ENCODE measurements around the gene HGFAC. TPM values are rescaled to one million over a fixed set of nuclear protein-coding genes. Genes with fewer than 3 reads are reported as not detected.

Gene HGFAC
- total RNA-seq, 1 donor from 2014 or later = not detected

GRCh38 chr4:3462321-3462789, 20.6 kb downstream of the HGFAC start:
- Histone ChIP-seq H3K27me3 (ENCODE audit: control insufficient read depth, insufficient read depth, low read length) (peaks cover 38% of the 10 kb centered on the region), H3K4me3 (ENCODE audit: low read depth, low read length) (no peak overlapping the region), H3K36me3 (ENCODE audit: control insufficient read depth, insufficient read depth, low read length) (no peaks in the 10 kb centered on the region)
- TF ChIP-seq, protein P1, sequence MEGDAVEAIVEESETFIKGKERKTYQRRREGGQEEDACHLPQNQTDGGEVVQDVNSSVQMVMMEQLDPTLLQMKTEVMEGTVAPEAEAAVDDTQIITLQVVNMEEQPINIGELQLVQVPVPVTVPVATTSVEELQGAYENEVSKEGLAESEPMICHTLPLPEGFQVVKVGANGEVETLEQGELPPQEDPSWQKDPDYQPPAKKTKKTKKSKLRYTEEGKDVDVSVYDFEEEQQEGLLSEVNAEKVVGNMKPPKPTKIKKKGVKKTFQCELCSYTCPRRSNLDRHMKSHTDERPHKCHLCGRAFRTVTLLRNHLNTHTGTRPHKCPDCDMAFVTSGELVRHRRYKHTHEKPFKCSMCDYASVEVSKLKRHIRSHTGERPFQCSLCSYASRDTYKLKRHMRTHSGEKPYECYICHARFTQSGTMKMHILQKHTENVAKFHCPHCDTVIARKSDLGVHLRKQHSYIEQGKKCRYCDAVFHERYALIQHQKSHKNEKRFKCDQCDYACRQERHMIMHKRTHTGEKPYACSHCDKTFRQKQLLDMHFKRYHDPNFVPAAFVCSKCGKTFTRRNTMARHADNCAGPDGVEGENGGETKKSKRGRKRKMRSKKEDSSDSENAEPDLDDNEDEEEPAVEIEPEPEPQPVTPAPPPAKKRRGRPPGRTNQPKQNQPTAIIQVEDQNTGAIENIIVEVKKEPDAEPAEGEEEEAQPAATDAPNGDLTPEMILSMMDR (IDR thresholded peaks at IDR 0.05; ENCODE audit: insufficient read depth, low read length, severe bottlenecking) = no peak
- FAIRE-seq = no peak
- DNase-seq (ENCODE audit: low read depth) = no peak

DNA sequence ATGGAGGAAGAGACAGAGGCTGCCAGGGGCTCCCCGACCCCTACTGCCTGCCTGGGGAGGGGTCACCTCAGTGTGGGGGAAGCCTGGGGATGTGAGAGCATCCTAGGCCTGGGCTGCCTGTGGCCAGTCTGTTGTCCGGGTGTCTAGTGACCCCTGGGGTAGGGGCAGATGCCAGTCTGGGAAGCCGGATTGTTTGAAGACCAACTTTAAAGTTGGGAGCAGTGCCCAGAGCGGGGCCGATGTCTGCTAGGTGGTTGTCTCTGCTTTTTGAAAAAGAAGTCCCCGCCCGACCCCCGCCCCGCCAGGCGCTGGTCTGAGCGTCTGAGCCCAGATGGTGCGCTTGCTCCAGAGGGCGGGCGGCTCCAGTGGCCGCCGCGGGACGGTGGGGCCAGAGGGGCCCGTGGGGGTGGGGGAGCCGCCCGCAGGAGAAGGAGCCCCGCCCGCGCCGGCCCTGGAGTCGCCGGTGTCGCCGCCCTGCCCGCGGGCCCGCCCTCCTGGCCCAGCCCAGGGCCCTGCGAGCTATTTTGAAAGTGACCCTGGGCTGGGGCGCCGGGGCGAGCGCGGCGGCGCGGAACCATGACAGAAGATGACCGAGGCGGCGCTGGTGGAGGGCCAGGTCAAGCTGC, 21.1 kb downstream of the HGFAC start, which contains the start of gene DOK7:
DOK7 (plus strand) TSS at position 517 of the 626 bp plus-strand sequence; CDS start at position 587, 70 bp downstream.
- FAIRE-seq (no peak), DNase-seq (ENCODE audit: low read depth) (no peak)
- TF ChIP-seq, protein P1 (IDR thresholded peaks at IDR 0.05; ENCODE audit: insufficient read depth, low read length, severe bottlenecking) = no peak
- no peaks in the 10 kb centered on the region for H3K36me3 ChIP-seq (ENCODE audit: control insufficient read depth, insufficient read depth, low read length)
- H3K4me3 ChIP-seq (ENCODE audit: low read depth, low read length) = no peak within 1 kb of the TSS
- H3K27me3 ChIP-seq (ENCODE audit: control insufficient read depth, insufficient read depth, low read length) = peaks cover 36% of the 10 kb centered on the region

DNA sequence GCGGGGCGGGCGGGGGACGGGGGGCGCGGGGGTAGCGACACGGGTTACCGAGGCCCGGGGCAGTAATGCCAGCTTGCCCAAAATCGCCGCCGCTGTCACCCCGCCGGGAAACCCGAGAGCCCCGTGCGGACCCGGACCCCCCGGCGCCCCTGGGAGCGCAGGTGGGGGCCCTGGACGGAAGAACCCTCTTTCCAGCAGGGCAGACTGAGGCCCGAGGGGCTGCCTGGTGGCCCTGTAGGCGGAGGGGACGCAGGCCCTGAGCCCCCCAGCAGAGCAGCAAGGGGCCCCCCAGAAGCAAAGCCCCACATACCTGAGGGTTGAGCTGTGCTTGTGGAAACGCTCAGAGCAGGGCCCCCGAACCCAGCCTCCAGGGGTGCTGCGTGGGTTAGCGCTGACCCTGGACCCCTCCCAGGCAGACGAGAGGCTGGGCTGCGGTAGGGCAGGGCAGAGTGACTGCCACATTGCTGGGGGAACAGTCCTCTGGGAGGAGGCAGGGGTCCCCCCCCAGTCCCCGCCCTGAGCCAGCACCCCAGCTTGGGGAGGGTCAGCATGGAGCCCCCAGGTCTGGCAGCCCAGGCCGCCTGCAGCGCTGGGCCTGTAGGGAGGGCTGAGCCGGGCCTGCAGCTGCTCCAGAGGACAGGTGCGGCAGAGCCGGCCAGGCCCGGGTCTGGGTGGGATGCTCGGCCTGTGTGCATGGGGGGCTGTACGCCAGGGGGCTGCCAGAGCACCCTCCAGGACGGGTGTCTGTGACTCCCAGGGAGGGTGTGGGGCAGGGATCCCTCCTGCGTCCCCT, 22.0 kb downstream of the HGFAC start:
- TF ChIP-seq, protein P1 (IDR thresholded peaks at IDR 0.05; ENCODE audit: insufficient read depth, low read length, severe bottlenecking) = no peak
- Histone ChIP-seq H3K4me3 (ENCODE audit: low read depth, low read length) (no peak overlapping the region), H3K36me3 (ENCODE audit: control insufficient read depth, insufficient read depth, low read length) (no peaks in the 10 kb centered on the region), H3K27me3 (ENCODE audit: control insufficient read depth, insufficient read depth, low read length) (peaks cover 30% of the 10 kb centered on the region)
- FAIRE-seq = no peak
- DNase-seq (ENCODE audit: low read depth) = no peak

DNA sequence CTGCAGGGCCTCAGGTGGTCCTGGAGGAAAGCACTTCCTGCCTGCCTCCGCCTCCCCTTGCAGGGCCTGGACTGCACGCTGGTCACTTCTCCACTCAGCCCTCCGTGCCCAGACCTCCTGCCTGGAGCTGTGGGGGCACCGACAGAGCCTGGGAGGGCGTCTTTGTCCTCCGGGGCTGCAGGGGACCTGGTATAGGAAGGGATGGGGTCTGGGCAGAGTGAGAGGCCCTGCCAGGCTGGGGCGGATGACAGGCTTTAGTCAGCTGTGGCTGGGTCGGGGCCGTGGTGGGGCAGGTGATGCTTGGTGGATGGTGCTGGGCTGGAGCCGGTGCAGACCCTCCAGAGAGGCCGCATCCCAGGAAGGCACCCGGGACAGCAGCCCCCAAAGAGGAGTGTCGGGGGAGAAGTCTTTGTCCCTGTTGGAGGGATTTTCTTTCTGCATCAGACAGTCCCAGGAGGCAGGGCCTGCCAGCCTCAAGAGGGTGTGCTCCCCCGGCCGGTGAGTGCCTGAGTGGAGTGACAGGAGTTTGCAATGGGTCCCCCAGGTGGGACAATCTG, 22.7 kb downstream of the HGFAC start:
- Histone ChIP-seq H3K36me3 (ENCODE audit: control insufficient read depth, insufficient read depth, low read length) (no peaks in the 10 kb centered on the region), H3K27me3 (ENCODE audit: control insufficient read depth, insufficient read depth, low read length) (peaks cover 32% of the 10 kb centered on the region), H3K4me3 (ENCODE audit: low read depth, low read length) (no peak overlapping the region)
- TF ChIP-seq, protein P1 (IDR thresholded peaks at IDR 0.05; ENCODE audit: insufficient read depth, low read length, severe bottlenecking) = no peak
- DNase-seq (ENCODE audit: low read depth) (no peak), FAIRE-seq (no peak)

DNA sequence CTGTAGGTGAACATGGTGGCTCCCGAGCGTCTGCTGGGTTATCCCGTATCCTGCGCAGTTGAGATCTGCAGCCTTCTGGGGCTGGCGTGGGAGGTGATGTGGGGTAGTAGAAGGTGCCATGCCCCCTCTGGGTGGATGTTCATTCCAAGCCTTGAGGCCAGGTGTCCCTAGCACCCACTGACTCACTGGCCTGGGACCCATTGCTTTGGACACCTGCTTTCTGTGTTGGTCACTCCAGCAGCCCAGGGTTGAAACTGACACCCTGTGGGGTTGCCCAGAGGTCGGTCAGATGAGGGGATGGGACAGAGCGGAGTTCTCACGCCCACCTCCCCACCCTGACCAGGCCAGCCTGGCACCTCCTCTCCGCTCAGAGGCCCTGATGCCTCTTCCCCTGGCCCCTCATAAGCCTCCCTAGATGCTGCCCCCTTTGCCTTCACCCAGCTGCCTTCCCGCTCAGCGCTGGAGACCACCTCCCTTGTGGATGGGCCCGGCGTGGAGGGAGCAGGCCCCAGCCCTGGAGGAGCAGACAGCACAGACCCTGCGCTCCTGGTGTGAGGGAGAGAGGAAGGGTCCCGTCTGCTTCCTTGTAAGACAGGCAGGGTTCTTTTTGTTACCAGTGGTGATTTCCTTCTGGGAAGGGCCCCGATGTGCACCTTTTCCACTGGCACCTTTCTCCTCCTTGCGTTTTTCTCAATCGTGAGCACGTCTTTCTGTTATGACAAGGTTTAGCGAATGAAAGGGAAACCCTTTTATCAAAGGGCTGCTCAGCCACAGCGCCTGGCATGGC, 23.3 kb downstream of the HGFAC start:
- no peaks in the 10 kb centered on the region for H3K36me3 ChIP-seq (ENCODE audit: control insufficient read depth, insufficient read depth, low read length)
- no peak for FAIRE-seq
- no peak for DNase-seq (ENCODE audit: low read depth)
- H3K27me3 ChIP-seq (ENCODE audit: control insufficient read depth, insufficient read depth, low read length) = peaks cover 35% of the 10 kb centered on the region
- TF ChIP-seq, protein P1 (IDR thresholded peaks at IDR 0.05; ENCODE audit: insufficient read depth, low read length, severe bottlenecking) = no peak
- H3K4me3 ChIP-seq (ENCODE audit: low read depth, low read length) = no peak overlapping the region
